ENCODE data around the gene TMEM185B.
"Not testable (repeated sequence)": the region's sequence is repeated elsewhere in the genome, so short reads cannot be mapped to it uniquely, and the experiment has no call there.

The TMEM185B gene

DNA sequence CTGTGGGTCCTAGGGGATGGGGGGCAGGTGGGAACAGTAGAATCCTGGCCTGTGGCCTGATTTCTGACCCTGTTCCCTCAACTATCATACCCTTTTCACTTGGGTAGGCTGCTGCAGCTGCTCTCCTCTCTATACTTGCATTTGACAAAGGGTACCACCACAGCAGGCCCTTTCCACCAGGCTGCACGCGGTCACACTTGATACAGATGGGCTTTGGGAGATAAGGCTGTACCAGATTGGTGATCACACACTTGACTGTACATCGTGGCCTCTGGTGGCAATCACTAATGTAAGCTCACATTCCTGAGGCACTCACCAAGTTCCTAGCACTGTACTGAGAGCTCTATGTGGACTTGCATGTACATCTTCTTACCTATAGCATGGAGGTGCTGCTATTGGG is 27.9 kb upstream of the TMEM185B start:
- DNase-seq: no peak

DNA sequence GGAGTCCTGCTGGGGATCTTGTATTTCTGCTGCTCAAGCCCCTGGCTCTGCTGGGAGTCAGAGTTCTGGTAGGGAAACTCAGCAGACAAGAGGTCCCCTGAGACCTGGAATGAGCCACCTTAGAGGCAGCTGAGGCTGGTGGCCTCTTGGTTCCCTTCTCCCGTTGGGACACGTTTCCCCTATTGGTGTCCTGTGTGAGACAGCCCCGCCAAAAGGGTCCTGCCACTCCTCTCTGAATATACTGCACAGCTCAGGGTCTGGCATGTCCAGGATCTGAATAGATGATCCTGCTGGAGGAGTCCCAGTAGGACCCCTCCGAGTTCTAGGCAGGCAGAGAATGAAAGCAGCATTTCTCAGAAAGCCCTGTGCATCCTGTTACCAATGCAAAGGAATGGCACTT is 27.4 kb upstream of the TMEM185B start:
- no peak for DNase-seq

DNA sequence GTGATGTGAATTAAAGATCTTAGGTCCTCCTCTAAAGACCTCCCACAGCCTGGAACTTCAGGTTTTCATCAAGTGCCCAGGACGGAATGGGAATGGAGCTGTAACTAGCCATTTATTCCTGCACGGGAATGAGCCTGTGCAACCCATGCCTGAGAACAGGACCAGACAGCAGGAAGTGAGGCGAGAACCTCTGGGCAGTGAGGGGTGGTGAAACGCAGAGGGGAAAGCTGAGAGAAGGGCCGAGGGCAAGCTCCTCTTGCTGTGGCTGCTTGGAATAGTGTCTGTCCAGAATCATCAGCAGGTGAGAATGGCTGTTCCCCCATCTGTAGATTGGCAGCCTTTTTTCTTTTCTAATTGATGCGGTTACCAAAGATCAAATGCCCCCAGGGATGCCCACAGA is 24.7 kb upstream of the TMEM185B start:
- no peak for DNase-seq

DNA sequence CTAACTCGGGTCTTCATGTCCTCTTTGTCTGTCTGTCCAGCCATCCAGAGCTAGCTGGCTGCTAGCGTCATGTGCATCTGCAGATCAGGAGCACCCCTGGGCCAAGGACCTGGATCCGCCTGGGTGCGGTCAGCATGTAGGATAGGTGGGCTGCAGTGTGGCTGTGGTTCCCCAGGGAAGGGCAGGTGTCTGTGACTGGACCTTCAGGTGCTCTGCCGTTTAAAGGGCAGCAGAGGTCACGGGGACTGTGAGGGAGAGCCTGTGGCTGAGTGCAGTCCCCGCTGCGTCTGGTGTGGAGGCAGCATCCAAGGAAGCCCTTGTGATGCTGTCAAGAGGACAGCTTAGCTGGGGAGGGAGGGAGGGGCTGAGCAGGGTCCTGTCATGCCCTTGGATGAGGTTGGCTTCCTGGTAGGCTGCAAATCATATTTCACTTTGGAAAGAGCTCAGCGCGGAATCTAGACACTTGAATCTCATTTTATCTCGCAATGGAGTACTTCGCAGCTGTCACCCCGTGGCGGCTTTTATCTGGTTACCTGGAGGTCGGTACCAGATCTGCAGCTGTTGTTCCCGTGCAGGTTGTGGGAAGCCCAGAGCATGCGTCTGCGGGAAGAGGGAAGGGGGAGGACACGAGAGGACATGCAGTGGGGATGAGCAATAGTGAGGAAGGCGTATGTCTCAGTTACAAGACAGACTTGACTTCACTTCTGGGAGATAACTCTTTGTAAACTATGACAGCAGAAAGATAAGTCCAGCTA is 23.5 kb upstream of the TMEM185B start:
- no peak for DNase-seq

DNA sequence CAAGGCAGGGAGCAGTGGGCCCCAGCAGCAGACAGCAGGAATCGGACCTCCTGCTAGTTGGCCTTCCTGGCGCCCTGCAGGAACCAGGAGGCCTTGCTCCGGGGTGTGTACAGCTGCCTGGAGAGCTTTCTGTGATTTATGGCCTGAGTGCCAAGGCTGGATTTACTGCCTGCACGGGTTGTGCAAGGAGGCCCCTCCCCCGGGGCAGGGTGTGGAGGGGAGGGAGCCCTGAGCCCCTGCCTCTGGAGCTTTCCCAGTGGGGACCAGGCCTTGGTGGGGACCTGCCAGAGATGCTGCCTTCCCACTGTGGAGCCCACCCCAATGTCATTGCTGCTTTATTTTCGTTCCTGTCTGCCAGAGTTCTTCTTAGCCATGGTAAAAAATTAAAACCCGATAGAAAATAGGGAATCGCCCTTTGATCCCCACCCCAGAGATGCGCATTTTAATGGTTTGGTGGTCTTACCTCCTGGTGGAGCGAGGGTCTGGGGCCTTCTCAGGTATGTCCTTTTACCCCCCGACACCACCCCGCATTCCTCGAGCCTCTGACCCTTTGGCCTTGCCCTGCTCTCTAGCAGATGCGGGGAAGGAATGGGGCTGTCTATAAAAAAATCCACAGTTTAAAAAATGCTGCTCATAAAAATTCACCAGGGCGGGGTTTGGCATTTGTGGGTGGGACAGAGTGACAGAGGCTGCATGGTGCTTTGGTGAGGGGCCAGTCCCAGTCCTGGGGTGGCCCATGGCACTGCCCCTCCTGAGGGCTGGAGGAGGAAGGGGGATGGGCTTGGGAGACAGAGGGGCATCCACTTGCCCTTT is 22.5 kb upstream of the TMEM185B start:
- DNase-seq: no peak

DNA sequence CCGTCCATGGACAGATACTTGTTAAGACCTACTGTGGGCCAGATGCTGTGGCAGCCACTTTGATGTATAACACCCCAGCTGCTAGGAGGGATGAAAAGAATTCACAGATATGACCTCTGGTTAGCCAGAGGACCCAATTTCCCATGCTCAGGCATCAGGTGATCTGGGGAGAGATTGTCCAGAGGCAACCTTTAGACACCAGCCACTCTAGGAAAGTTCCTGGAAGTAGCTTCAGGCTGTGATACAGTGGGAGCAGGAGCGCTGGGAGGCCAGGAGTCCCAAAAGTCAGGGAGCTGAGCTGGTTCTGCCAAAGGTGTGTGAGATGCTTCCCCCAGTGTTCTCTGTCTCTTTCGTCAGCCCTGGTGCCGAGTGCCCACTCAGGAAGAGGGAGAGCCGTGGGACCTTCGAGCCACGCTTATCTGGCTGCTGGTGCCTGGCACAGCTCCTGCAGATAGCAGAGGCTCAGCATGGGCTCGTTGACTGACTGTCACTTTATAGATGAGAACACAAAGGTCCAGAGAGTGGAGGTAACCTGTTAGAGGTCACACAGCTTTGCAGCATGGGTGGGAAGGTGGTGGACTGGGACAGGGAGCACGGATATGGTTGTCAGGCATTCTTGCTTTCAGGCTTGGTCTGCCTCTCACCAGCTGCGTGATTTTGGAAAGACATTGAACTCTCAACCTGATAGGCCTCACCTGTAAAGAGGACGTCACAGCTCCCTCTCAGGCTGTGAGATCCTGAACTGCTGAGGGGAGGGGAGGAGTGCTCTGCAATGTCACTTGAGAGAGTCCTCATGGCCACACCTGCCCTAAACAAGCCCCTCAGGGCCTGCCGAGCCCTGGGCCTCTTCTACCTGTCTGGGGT is 21.7 kb upstream of the TMEM185B start:
- no peak for DNase-seq

DNA sequence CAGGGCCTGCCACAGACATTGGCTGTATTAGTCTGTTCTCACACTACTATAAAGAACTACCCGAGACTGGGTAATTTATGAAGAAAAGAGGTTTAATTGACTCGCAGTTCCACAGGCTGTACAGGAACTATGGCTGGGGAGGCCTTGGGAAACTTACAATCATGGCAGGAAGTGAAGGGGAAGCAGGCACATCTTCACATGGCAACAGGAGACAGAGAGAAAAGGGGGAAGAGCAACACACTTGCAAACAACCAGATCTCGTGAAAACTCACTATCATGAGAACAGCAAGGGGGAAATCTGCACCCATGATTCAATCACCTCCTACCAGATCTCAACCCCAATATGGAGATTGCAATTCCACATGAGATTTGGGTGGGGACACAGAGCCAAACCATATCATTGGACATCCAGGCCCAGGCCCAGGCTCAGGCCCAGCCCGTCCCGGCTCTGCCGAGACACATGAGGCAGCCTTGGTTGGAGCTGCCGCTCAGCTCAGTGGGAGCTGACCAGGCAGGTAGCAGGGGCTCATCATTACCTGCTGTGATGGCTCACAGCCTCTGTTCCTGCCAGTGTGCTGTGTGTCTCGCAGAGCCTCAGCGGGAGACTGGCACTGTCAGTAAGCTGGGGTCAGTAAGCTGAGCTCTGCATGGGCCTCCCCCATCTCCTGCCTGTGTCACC is 20.8 kb upstream of the TMEM185B start:
- DNase-seq: no peak

DNA sequence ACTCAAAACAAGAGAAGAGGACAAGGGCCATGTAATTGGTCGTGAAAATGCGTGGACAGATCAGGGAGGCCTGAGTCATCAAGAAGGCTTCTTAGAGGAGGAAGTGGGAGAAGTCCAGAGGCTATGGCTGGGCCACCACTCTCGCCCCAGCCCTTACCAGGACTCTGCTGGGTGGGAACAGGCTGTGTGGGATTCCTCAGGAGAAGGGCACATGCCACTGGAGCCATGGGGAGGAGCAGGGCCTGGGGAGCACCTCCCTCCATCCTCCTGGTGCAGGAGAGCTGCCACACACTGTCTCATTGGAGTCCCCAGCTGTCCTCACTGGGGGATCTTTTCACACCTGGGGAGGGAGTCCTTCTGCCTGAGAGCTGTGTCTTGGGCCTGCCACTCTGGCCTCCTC is 20.0 kb upstream of the TMEM185B start:
- peak; percentile 43 for DNase-seq

DNA sequence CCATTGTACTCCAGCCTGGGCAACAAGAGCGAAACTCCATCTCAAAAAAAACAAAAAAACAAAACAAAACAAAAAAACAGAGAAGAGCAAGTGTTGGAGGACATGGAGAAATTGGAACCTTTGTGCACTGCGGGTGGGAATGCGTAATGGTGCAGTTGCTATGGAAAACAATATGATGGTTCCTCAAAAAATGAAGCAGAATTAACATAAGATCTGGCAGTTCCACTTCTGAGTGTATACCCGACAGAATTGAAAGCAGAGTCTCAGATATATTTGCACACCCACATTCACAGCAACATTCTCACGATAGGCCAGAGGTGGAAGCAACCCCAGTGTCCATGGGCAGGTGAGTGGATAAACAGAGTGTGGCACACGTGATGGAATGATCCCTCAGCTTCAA is 18.5 kb upstream of the TMEM185B start:
- DNase-seq: no peak

DNA sequence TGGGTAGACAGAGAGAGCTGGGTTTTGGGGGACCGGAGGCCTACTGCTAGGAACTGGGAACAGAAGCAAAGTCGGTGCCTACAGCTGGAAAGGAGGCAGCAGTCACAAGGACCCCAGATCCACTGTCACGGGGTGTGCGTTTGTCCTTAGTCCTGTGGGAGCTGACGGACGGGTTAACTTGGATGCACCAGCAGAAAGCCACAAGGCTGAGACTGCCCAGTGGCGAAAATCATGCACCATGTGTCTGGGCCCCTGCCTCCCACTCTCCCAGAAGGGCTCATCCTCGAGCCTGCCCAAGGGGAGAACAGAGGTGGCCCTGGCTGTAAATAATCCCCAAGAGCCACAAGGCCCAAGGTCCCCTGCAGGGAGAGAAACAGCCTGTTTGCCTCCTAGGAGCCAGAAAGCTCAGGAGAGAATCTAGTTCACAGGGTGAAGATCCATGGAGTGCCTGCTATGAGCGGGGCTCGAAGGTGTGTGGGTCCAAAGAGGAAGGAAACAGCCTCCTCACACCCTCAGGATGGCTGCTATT is 17.8 kb upstream of the TMEM185B start:
- DNase-seq: no peak

DNA sequence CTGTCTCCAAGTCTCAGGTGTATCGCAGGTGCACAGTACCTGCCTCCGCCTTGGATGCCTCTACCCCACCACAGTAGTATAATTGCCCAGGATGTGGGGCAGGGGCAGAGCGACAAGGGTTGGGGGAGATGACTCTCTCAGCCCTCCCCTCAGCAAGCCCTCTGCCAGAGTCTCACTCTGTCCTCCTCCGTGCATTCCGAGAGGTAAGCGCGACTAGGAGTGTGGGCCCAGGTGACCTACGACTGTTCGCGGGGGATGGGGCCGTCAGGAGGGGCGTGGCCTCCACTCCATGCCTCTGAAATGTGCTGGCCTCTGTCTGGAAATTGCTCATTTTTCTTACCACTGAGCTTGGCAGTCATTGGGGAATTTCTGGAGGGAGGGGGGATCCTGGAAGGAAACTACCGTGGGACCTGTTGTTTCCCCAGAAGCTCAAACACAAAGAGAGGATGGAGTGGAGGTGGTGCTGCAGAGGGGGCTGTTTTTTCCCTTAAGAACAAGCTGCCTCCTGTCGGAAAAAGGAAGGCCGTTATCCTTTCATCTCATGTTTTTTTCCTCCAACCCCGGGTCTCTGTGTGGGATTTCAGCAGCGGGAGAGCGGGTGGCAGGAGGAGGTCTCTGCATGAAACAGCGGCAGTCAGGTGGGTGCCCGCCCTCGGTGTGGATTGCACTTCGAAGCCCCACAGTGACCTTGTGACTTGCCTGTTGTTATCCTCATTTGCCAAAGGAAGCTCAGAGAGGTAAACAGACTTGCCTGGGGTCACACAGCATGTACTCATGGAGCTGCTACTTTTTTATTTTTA is 16.5 kb upstream of the TMEM185B start:
- DNase-seq: peak; percentile 88

DNA sequence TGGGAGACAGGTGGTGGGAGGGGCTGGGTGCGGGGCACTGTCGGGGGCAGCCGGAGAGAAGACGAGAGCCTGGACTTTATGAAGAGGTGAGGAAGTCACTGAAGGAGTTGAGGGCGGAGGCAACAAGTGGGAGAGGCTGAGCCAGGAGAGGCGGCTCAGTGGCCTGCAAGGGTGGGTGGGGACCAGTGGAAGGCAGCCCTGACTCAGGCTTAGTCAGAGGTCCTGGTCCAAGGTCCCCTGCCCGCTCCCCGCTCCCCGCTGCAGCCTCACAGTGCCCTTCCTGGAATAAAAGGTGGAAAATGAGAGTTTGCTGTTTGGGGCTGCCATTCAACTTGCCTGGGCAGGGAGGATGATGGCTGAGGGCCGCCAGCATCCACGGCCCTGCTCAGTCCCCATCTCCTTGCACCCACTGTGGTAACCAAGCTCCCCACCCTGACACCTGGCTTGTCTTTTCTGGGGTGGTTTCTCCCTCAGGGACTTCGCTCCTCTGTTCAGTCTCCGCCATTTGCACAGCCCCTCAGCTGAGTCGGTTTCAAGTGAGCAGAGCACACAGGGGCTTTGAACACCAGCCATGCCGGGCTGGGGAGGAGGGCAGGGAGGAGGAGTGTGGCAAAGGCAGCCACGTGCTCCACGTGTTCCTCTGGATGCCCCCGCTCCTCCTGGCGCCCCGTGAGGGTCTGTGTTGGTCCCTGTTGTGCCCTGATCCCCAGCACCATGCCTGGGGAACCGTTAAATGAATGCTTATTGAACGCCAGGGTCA is 15.7 kb upstream of the TMEM185B start:
- peak; percentile 64 for DNase-seq

DNA sequence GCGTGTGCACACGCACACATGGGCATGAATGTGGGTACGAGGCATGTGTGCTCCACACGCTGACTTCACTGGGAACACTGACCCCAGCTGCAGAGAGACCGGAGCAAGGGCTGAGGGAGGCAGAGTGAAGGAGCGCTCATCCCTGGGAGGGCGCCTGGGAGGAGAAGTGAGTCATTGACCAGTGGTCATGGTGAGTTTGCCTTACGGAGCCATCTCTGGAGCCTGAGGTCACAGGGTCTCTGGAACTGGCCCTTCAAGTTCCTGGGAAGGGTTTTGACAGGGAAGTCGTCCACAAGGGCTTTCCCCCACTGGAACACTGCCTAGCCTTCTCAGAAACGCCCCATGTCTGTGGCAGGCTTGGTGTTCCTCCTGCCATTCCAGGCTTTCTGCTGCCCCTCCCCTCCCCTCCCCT is 14.3 kb upstream of the TMEM185B start:
- peak; percentile 59 for DNase-seq

DNA sequence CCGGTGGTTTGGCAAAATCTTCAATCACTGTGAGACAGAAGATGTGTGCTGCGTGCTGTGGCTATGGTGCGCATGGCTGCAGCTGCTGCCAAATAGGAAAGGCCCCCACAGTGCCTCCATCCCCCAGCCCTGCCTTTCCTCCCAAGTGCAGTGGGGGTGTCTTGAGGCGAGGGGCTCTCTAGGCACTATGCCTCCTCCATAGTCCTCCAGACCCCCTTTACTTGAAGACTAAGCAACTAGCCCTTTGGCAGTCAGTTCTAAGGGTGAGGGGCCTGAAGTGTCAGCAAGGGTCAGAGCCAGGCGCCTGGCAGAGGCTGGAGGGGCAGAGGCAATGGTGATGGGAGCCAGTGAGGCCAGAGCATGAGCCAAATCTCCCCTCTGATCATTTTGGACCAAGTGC is 13.6 kb upstream of the TMEM185B start:
- no peak for DNase-seq

DNA sequence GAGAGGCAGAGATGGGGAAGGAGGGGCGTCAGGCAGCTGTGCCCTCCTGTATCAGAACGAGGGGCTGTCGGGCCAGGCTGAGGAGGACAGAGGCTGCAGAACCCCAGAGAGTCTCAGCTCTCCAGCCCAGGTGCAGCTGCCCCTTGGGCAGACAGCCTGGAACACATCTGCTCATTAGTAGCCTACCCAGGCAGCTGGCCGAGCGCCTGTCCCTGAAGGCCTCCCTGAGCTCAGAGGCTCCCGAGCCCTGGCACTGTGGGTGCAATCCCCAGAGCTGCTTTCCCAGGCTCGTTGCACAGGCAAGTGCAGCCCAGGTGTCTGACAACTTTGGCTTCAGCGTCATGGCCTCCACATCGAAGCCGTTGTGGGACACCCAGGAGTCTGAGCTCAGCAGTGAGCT is 13.1 kb upstream of the TMEM185B start:
- DNase-seq: no peak

DNA sequence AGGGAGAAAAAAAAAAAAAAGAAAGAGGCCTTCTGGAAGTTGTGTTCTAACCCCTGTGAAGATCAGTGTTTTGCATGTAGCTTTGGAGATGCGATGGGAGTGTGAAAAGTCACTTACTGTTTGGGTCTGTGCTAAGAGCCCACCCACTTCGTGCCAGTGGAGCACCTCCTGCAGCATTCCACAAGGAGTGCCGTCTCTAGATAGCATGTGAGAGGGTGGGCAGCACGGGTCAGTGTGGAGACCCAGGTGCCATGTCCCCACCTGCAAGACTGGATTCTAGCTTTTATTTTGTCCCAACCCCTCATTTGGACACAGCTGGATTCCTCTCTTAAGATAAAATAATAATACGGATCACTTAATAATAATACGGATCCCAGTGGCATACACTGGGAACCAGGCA is 12.5 kb upstream of the TMEM185B start:
- DNase-seq: no peak

DNA sequence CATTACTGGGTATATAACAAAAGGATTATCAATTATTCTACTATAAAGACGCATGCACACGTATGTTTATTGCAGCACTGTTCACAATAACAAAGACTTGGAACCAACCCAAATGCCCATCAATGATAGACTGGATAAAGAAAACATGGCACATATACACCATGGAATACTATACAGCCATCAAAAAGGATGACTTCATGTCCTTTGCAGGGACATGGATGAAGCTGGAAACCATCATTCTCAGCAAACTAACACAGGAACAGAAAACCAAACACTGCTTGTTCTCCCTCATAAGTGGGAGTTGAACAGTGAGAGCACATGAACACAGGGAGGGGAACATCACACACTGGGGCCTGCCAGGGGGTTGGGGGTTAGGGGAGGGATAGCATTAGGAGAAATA is 12.0 kb upstream of the TMEM185B start:
- not testable (repeated sequence) for DNase-seq

DNA sequence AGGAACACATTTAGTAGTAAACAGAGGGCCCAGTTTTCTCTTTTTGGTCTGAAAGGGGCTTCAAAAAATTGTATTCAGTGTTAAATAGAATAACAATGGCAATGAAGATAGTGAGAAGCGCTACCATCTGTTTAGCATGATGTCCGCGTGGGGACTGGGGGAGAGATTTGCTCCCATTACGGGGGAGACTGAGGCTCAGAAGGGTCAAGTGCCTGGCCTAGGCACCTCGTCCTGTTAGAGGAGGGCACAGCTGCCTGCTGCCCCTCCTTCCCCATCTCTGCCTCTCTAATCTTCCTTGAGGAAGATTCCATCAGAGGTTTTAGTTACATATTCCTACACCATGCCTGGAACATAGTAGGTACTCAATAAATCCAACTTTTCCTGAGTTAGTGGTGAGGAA is 10.1 kb upstream of the TMEM185B start:
- DNase-seq: no peak

DNA sequence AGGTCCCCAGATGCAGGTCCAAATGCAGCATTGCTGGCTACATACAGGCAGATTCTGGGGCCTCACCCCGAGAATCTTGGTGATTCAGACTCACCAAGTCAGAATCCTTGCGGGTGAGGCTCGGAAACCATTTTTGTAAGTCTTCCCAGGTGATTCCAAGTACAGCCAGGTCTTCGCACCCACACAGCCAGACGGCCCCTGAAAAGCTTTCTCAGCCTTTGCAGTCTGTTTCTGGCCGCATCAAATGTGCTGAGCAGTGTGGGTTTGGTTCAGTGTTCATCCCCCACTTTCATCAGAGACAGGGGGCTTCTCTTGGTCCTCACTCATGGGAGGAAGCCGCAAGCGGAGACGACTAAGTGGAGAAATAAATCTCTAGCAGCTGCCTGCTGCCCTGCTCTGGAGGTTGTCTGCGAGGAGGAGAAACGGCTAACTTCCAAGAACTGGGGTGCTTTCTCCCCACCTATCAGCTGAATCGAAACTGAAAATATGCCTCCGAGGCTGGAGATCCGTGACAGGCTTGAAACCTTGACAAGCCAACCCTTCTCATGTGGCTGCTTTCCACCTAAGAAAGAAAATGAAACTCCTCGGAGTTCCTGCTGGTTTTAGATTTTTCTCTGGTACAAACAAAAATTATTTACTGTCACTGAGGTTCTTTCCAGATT is 8.9 kb upstream of the TMEM185B start:
- no peak for DNase-seq

DNA sequence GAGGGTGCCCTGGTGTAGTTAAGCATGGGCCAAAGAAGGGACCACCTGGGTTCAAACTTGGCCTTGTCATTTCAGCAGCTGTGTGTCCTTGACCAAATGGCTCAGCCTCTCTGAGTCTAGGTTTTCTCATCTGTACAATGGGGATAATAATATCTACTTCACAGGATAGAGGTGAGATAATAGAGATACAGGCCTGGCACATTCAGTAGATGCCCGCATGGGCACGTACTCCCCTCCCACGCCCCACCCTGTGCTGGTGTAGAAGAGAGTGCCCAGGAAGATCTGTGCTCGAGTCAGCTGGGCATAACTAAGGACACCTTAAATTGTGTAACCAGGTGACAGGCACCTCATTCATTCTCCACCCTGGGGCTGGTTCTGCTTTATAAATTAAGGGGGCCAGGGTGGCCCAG is 8.4 kb upstream of the TMEM185B start:
- no peak for DNase-seq
